Spleen (tissue), 11 donors: ENCODE data around the gene SNED1. TPM values are rescaled to one million over a fixed set of nuclear protein-coding genes. Genes with fewer than 3 reads are reported as not detected.
A peak's percentile ranks its signal among the peaks of the same experiment; 100 is the strongest.

Experiments
- DNase-seq: peaks from one replicate; pipeline ENCODE4 v3.0.0-alpha.2; 2020
- H3K27ac ChIP-seq, 8 donors: fragments of 200-600 bp; sonication (generic) in 7 of 8; 1 replicate in 4 of 8; 2 replicates in 4 of 8; pipeline versions ENCODE4 v1.5.0 to v1.8.0; 2016 to 2021; ENCODE audit warnings: inconsistent platforms in 4 of 8, mild to moderate bottlenecking in 4 of 8, moderate library complexity in 1 of 8
- H3K27me3 ChIP-seq, 7 donors: fragments of 200-600 bp; sonication (generic) in 6 of 7; replicated peaks in 1 of 7; 1 replicate in 4 of 7; 2 replicates in 3 of 7; pipeline versions ENCODE4 v1.5.0 to v1.8.0; 2016 to 2021; ENCODE audit warnings: inconsistent platforms in 3 of 7, mild to moderate bottlenecking in 1 of 7
- H3K36me3 ChIP-seq, 6 donors: fragments of 200-600 bp; sonication (generic) in 5 of 6; 1 replicate in 4 of 6; 2 replicates in 2 of 6; pipeline versions ENCODE4 v1.5.0 to v1.8.0; 2016 to 2021; ENCODE audit warnings: inconsistent platforms in 2 of 6
- H3K4me1 ChIP-seq, 6 donors: fragments of 200-600 bp; sonication (generic) in 5 of 6; 1 replicate in 3 of 6; 2 replicates in 3 of 6; pipeline versions ENCODE4 v1.5.0 to v1.8.0; 2016 to 2021; ENCODE audit warnings: inconsistent platforms in 3 of 6
- H3K4me3 ChIP-seq, 8 donors: fragments of 200-600 bp; sonication (generic) in 7 of 8; 1 replicate in 4 of 8; 2 replicates in 4 of 8; pipeline versions ENCODE4 v1.5.0 to v1.8.0; 2016 to 2021; ENCODE audit warnings: inconsistent platforms in 4 of 8, mild to moderate bottlenecking in 4 of 8, moderate library complexity in 2 of 8
- H3K9me3 ChIP-seq, 8 donors: fragments of 200-600 bp; sonication (generic) in 7 of 8; 1 replicate in 4 of 8; 2 replicates in 4 of 8; pipeline versions ENCODE4 v1.5.0 to v1.8.0; 2016 to 2021; ENCODE audit warnings: inconsistent platforms in 4 of 8
- CTCF ChIP-seq, 11 experiments: fragments of 200-600 bp in 7 of 11; fragments of 450-650 bp in 4 of 11; sonication (generic) in 4 of 11; IDR thresholded peaks in 8 of 11; conservative IDR thresholded peaks in 3 of 11; 1 replicate in 7 of 11; 2 replicates in 4 of 11; pipeline versions ENCODE4 v1.4.0 to v1.8.0; 2016 to 2021; ENCODE audit warnings: antibody characterized with exemption in 11 of 11, inconsistent platforms in 4 of 11, mild to moderate bottlenecking in 1 of 11
- POLR2A ChIP-seq, 3 donors: fragments of 450-650 bp; IDR thresholded peaks; one replicate each; pipeline ENCODE4 v1.5.1; 2017; ENCODE audit warnings: antibody characterized with exemption in 3 of 3, mild to moderate bottlenecking in 1 of 3
- POLR2AphosphoS5 ChIP-seq, 3 donors: sonication (generic); formaldehyde crosslinking; IDR thresholded peaks; one replicate each; pipeline ENCODE4 v1.5.1; 2017; ENCODE audit warnings: antibody characterized with exemption in 3 of 3
- WGBS, 5 donors: extraction: QIAGEN DNeasy Blood & Tissue Kit in 3 of 5; methylation state at CpG; one replicate each; pipeline versions ENCODE4 v1.1.5 to v1.1.7; 2013 to 2018; 5-methylcytosine and 5-hydroxymethylcytosine counted together
- intact Hi-C: fragments of 100-400 bp; cut with DNase I; formaldehyde crosslinking; loops from one replicate; pipeline ENCODE4 v1.15.0; 2023; ENCODE audit warnings: low total_unique reads
- polyA plus RNA-seq, 3 donors: library from polyadenylated mRNA; stranded (reverse); fragments of 200-250 nt; gene quantifications; one replicate each; pipeline ENCODE4 v1.2.1, GENCODE V29; 2013
- total RNA-seq, 7 donors: library from RNA; depleted of rRNA in 3 of 7; stranded (reverse); fragments of >200 nt in 3 of 7; fragmentation: NEBNext Ultra II Directional in 4 of 7; extraction: Animal tissue kit (Norgen Biotek cat#: 25700) in 4 of 7; gene quantifications; one replicate each; pipeline versions ENCODE4 v1.1.0 to v1.2.1, GENCODE V29; 2016 to 2021
- donor health status: healthy with polysubstance abuse.
- donor health status: DM: no; HTN: no; CAD: no; lungs with moderate emphysema.
- donor health status: DM: no; HTN: no; CAD: no.
- donor health status: Bipolar disorder and iron deficiency.
- donor health status: healthy.
- donor health status: DM: no; HTN: no; CAD: no.
- donor health status: DM: yes; HTN: yes; CAD: no.

Gene SNED1
- total and polyA plus RNA-seq, 10 donors = 2.6 to 85.3 (median 45.5) TPM

GRCh38 chr2:241105641-241106040, 107.2 kb downstream of the SNED1 start:
- Histone ChIP-seq H3K27me3 (no peaks in the 10 kb centered on the region), H3K4me1 (peaks cover 23 to 88% (median 43%) of the 10 kb centered on the region in 6 donors), H3K36me3 (peaks cover 0 to 22% (median 0%) of the 10 kb centered on the region in 6 donors), H3K27ac (peak overlapping the region in 1 of 8 donors; percentile 93), H3K4me3 (no peak overlapping the region), H3K9me3 (no peaks in the 10 kb centered on the region)
- no peak for DNase-seq
- no peak for TF ChIP-seq POLR2AphosphoS5 (IDR thresholded peaks at IDR 0.05)
- no peak for TF ChIP-seq CTCF (IDR thresholded peaks at IDR 0.05 in 8 of 11, conservative IDR thresholded peaks at IDR 0.05 in 3 of 11)
- TF ChIP-seq POLR2A (IDR thresholded peaks at IDR 0.05) = no peak
- intact Hi-C loops = no loop called here
- 50 to 71% (median 61%) methylated on average over 3 of the region's 3 CpGs for WGBS, 5 donors

- Histone ChIP-seq H3K4me1 (peaks cover 15 to 92% (median 43%) of the 10 kb centered on the region in 6 donors), H3K4me3 (no peak overlapping the region), H3K27ac (peak overlapping the region in 2 of 8 donors; percentile 83 to 87), H3K36me3 (peaks cover 0 to 20% (median 0%) of the 10 kb centered on the region in 6 donors), H3K9me3 (no peaks in the 10 kb centered on the region), H3K27me3 (no peaks in the 10 kb centered on the region)
- no peak for TF ChIP-seq POLR2AphosphoS5 (IDR thresholded peaks at IDR 0.05)
- TF ChIP-seq CTCF (IDR thresholded peaks at IDR 0.05 in 8 of 11, conservative IDR thresholded peaks at IDR 0.05 in 3 of 11) = no peak
- no peak for TF ChIP-seq POLR2A (IDR thresholded peaks at IDR 0.05)
- intact Hi-C loops = no loop called here
- no peak for DNase-seq
- 92 to 97% (median 94%) methylated on average over 8 to 9 of the region's 9 CpGs for WGBS, 5 donors
These were observed 108.8 kb downstream of the SNED1 start for GRCh38 chr2:241107031-241107783.

- WGBS, 5 donors = 59 to 68% (median 63%) methylated on average over 35 of the region's 35 CpGs
- H3K27ac ChIP-seq = peak overlapping the region in 7 of 8 donors; percentile 56 to 87 (median 80)
- no peaks in the 10 kb centered on the region for H3K27me3 ChIP-seq
These were observed 110.1 kb downstream of the SNED1 start for GRCh38 chr2:241108271-241109209.

More at GRCh38 chr2:241108271-241109209, 110.1 kb downstream of the SNED1 start:
- intact Hi-C loops = no loop called here
- no peak for DNase-seq
- peak; percentile 5 to 51 (median 35) for TF ChIP-seq POLR2AphosphoS5 (IDR thresholded peaks at IDR 0.05)
- TF ChIP-seq CTCF (IDR thresholded peaks at IDR 0.05 in 8 of 11, conservative IDR thresholded peaks at IDR 0.05 in 3 of 11) = no peak
- no peak for TF ChIP-seq POLR2A (IDR thresholded peaks at IDR 0.05)
- Histone ChIP-seq H3K36me3 (peaks cover 0 to 20% (median 0%) of the 10 kb centered on the region in 6 donors), H3K4me3 (peak overlapping the region in 2 of 8 donors; percentile 39 to 45), H3K4me1 (peaks cover 9 to 93% (median 33%) of the 10 kb centered on the region in 6 donors), H3K9me3 (no peaks in the 10 kb centered on the region)
